IMR-90 (cell line): Measurements from ENCODE around the gene KCNG4. TPM values are rescaled to one million over a fixed set of nuclear protein-coding genes. Genes with fewer than 3 reads are reported as not detected.

Experiments used
- ATAC-seq: fragments of 200-7000 bp; cut with Tn5 transposase; 2 replicates; pipeline ENCODE4 v1.9.1; 2020; ENCODE audit warnings: low read depth, mild to moderate bottlenecking, moderate library complexity
- BruUV-seq: library from RNA; stranded (reverse); fragments of 400-500 nt; replicated peaks from 2 replicates; lab custom pipeline; 2021; lab: Mats Ljungman, UMichigan
- CTCF ChIA-PET: fragments of 300-600 bp; formaldehyde crosslinking; extraction: SDS; loops from one replicate; lab custom pipeline; 2021; ENCODE audit warnings: antibody characterized with exemption; lab: Yijun Ruan, JAX
- POLR2A ChIA-PET: fragments of 300-600 bp; sonication (Branson Sonifier 250); formaldehyde crosslinking; loops from one replicate; lab custom pipeline; 2022; ENCODE audit warnings: antibody characterized with exemption; ENCODE audit not compliant: unreplicated experiment; lab: Charles Lee
- DNase-seq: peaks from one replicate; pipeline ENCODE4 v3.0.0; 2013
- H2AFZ ChIP-seq: replicated peaks from 2 replicates; pipeline ENCODE3; 2013; ENCODE audit warnings: low read length, mild to moderate bottlenecking; ENCODE audit not compliant: poor library complexity
- H2AK5ac ChIP-seq: 2 replicates; pipeline ENCODE4 v1.6.1; 2013; ENCODE audit warnings: low read depth, low read length, inconsistent platforms
- H2AK9ac ChIP-seq: replicated peaks from 2 replicates; pipeline ENCODE3; 2013; ENCODE audit warnings: mild to moderate bottlenecking, low read depth, low read length, moderate library complexity; ENCODE audit not compliant: poor library complexity
- H2BK120ac ChIP-seq: 2 replicates; pipeline ENCODE4 v1.6.1; 2013; ENCODE audit warnings: low read depth, low read length, inconsistent platforms
- H2BK15ac ChIP-seq: 3 replicates; pipeline ENCODE4 v1.6.1; 2013; ENCODE audit warnings: low read depth, low read length, inconsistent platforms
- H2BK20ac ChIP-seq: 2 replicates; pipeline ENCODE4 v1.6.1; 2013; ENCODE audit warnings: low read depth, mild to moderate bottlenecking, inconsistent platforms, low read length, moderate library complexity
- H2BK5ac ChIP-seq: 2 replicates; pipeline ENCODE4 v1.6.1; 2013; ENCODE audit warnings: mild to moderate bottlenecking, low read depth, low read length, inconsistent platforms; ENCODE audit not compliant: poor library complexity, severe bottlenecking
- H3K14ac ChIP-seq: replicated peaks from 2 replicates; pipeline ENCODE4 v1.6.1; 2013; ENCODE audit warnings: low read depth, low read length, inconsistent platforms
- H3K18ac ChIP-seq: 2 replicates; pipeline ENCODE4 v1.6.1; 2013; ENCODE audit warnings: low read depth, low read length, control low read depth
- H3K23ac ChIP-seq: 2 replicates; pipeline ENCODE4 v1.6.1; 2013; ENCODE audit warnings: low read depth, low read length, inconsistent platforms
- H3K27ac ChIP-seq: 2 replicates; pipeline ENCODE4 v1.5.1; 2013; ENCODE audit warnings: mild to moderate bottlenecking, control low read depth, low read length; ENCODE audit not compliant: insufficient read depth
- H3K27me3 ChIP-seq: 2 replicates; pipeline ENCODE4 v1.6.1; 2013; ENCODE audit warnings: low read length; ENCODE audit not compliant: control insufficient read depth, insufficient read depth
- H3K36me3 ChIP-seq: 2 replicates; pipeline ENCODE4 v1.6.1; 2013; ENCODE audit warnings: low read length, mixed read lengths; ENCODE audit not compliant: control insufficient read depth, insufficient read depth
- H3K4ac ChIP-seq: 2 replicates; pipeline ENCODE4 v1.6.1; 2013; ENCODE audit warnings: low read depth, low read length, inconsistent platforms
- H3K4me1 ChIP-seq: 2 replicates; pipeline ENCODE4 v1.6.1; 2013; ENCODE audit warnings: low read length, mixed read lengths; ENCODE audit not compliant: control insufficient read depth, insufficient read depth
- H3K4me2 ChIP-seq: 2 replicates; pipeline ENCODE4 v1.6.1; 2013; ENCODE audit warnings: low read depth, mild to moderate bottlenecking, control low read depth, low read length, moderate library complexity
- H3K4me3 ChIP-seq: 2 replicates; pipeline ENCODE4 v1.5.1; 2013; ENCODE audit warnings: low read depth, mild to moderate bottlenecking, control low read depth, low read length, moderate library complexity; ENCODE audit not compliant: insufficient read depth
- H3K56ac ChIP-seq: 2 replicates; pipeline ENCODE4 v1.6.1; 2013; ENCODE audit warnings: low read length, inconsistent platforms; ENCODE audit not compliant: insufficient read depth; ENCODE audit errors: extremely low read depth
- H3K79me1 ChIP-seq, 2 experiments: 2 replicates each; pipeline ENCODE4 v1.6.1; 2013; ENCODE audit warnings: low read length in 2 of 2, inconsistent platforms in 1 of 2, low read depth in 1 of 2
- H3K9ac ChIP-seq: 2 replicates; pipeline ENCODE4 v1.6.1; 2013; ENCODE audit warnings: low read depth, low read length, control low read depth
- H3K9me1 ChIP-seq: 2 replicates; pipeline ENCODE4 v1.6.1; 2013; ENCODE audit warnings: low read length, inconsistent platforms; ENCODE audit not compliant: insufficient read depth
- H3K9me3 ChIP-seq: 2 replicates; pipeline ENCODE4 v1.6.1; 2013; ENCODE audit warnings: low read length; ENCODE audit not compliant: control insufficient read depth, insufficient read depth
- H4K20me1 ChIP-seq: 2 replicates; pipeline ENCODE4 v1.6.1; 2013; ENCODE audit warnings: low read length, inconsistent platforms; ENCODE audit not compliant: insufficient read depth
- H4K5ac ChIP-seq: 2 replicates; pipeline ENCODE4 v1.6.1; 2013; ENCODE audit warnings: mild to moderate bottlenecking, low read depth, low read length, control low read depth
- H4K8ac ChIP-seq, 2 experiments: 2 replicates each; pipeline ENCODE4 v1.6.1; 2013; ENCODE audit warnings: low read depth in 2 of 2, low read length in 2 of 2, control low read depth in 1 of 2, inconsistent platforms in 1 of 2
- H4K91ac ChIP-seq: 2 replicates; pipeline ENCODE4 v1.6.1; 2013; ENCODE audit warnings: low read depth, low read length, inconsistent platforms; ENCODE audit not compliant: insufficient read depth
- BHLHE40 ChIP-seq: fragments of 150-350 bp; IDR thresholded peaks from 2 replicates; pipeline ENCODE4 v1.6.1; 2016; ENCODE audit warnings: mild to moderate bottlenecking, low read depth, low read length
- CEBPB ChIP-seq: IDR thresholded peaks from 2 replicates; pipeline ENCODE4 v1.6.1; 2012; ENCODE audit warnings: low read depth, low read length, improper control_type of control experiment
- CHD1 ChIP-seq: IDR thresholded peaks from 2 replicates; pipeline ENCODE4 v1.6.1; 2012; ENCODE audit warnings: low read depth, low read length, improper control_type of control experiment
- CTCF ChIP-seq: conservative IDR thresholded peaks from 2 replicates; pipeline ENCODE4 v1.5.1; 2012; ENCODE audit warnings: mild to moderate bottlenecking, low read depth, low read length, improper control_type of control experiment
- FOS ChIP-seq: fragments of 150-350 bp; IDR thresholded peaks from 2 replicates; pipeline ENCODE4 v1.6.1; 2016; ENCODE audit warnings: low read depth, low read length
- MAFK ChIP-seq: IDR thresholded peaks from 2 replicates; pipeline ENCODE4 v1.6.1; 2012; ENCODE audit warnings: low read depth, low read length, improper control_type of control experiment
- MAZ ChIP-seq: IDR thresholded peaks from 2 replicates; pipeline ENCODE4 v1.6.1; 2012; ENCODE audit warnings: low read depth, mild to moderate bottlenecking, low read length, improper control_type of control experiment, moderate library complexity, borderline replicate concordance
- MXI1 ChIP-seq: IDR thresholded peaks from 2 replicates; pipeline ENCODE4 v1.6.1; 2012; ENCODE audit warnings: low read depth, mild to moderate bottlenecking, low read length, moderate library complexity, borderline replicate concordance
- POLR2A ChIP-seq: IDR thresholded peaks from 2 replicates; pipeline ENCODE4 v1.6.1; 2012; ENCODE audit warnings: mild to moderate bottlenecking, low read depth, low read length
- RAD21 ChIP-seq: IDR thresholded peaks from 2 replicates; pipeline ENCODE4 v1.6.1; 2012; ENCODE audit warnings: low read length, improper control_type of control experiment
- RCOR1 ChIP-seq: IDR thresholded peaks from 2 replicates; pipeline ENCODE4 v1.6.1; 2012; ENCODE audit warnings: mild to moderate bottlenecking, low read length, improper control_type of control experiment; ENCODE audit not compliant: insufficient replicate concordance
- RFX5 ChIP-seq: IDR thresholded peaks from 2 replicates; pipeline ENCODE4 v1.8.0; 2012; ENCODE audit warnings: low read depth, mild to moderate bottlenecking, low read length, moderate library complexity
- SMC3 ChIP-seq: fragments of 150-350 bp; IDR thresholded peaks from 2 replicates; pipeline ENCODE4 v1.6.1; 2016; ENCODE audit warnings: low read depth, mild to moderate bottlenecking, antibody characterized with exemption, low read length, moderate library complexity
- WGBS, 2 experiments: methylation state at CpG; one replicate each; pipeline versions ENCODE4 v1.1.5 to v1.1.7; 2013; ENCODE audit warnings: missing lambda C conversion rate in 2 of 2; ENCODE audit not compliant: insufficient read length in 1 of 2; ENCODE audit errors: extremely low coverage in 2 of 2; 5-methylcytosine and 5-hydroxymethylcytosine counted together
- dilution Hi-C: fragments of 300-500 bp; cut with HindIII; formaldehyde crosslinking; loops from one replicate; pipeline ENCODE4 v1.14.3; 2018; ENCODE audit warnings: low sequenced_read_pairs; ENCODE audit not compliant: unreplicated experiment
- in situ Hi-C: fragments of 300-500 bp; cut with MboI; formaldehyde crosslinking; loops from 3 replicates; pipeline ENCODE4 v1.14.3; 2019; ENCODE audit warnings: low sequenced_read_pairs, inconsistent platforms, mixed read lengths
- intact Hi-C: fragments of 100-400 bp; cut with micrococcal nuclease; formaldehyde crosslinking; loops from 2 replicates; pipeline ENCODE4 v1.10.0; 2022
- polyA plus RNA-seq, 3 experiments: library from polyadenylated mRNA; depleted of rRNA; stranded (reverse); fragments of >200 nt; gene quantifications; 2 replicates each; pipeline ENCODE4 v1.2.3, GENCODE V29; 2012; ENCODE audit warnings: low replicate concordance in 1 of 3
- total RNA-seq: library from RNA; depleted of rRNA; stranded (reverse); fragments of >200 nt; gene quantifications from 2 replicates; pipeline ENCODE4 v1.2.3, GENCODE V29; 2012
- TF ChIP-seq, protein P1 (sequence below): fragments of 150-350 bp; IDR thresholded peaks from 2 replicates; pipeline ENCODE4 v1.6.1; 2016; ENCODE audit warnings: low read depth, mild to moderate bottlenecking, low read length, moderate library complexity, borderline replicate concordance

The KCNG4 gene
- total and polyA plus RNA-seq, 2 of the 4 experiments (the other 2 are of a cell fraction) = not detected

- no peak overlapping the region for H3K56ac ChIP-seq
- ChIA-PET POLR2A (no interaction called here), CTCF (no interaction called here)
- TF ChIP-seq RAD21 (no peak), MAFK (no peak), CTCF (no peak), MAZ (no peak), CHD1 (no peak), RCOR1 (no peak), CEBPB (no peak), FOS (no peak), RFX5 (no peak), MXI1 (no peak), SMC3 (no peak), POLR2A (no peak), BHLHE40 (no peak)
- TF ChIP-seq, protein P1, sequence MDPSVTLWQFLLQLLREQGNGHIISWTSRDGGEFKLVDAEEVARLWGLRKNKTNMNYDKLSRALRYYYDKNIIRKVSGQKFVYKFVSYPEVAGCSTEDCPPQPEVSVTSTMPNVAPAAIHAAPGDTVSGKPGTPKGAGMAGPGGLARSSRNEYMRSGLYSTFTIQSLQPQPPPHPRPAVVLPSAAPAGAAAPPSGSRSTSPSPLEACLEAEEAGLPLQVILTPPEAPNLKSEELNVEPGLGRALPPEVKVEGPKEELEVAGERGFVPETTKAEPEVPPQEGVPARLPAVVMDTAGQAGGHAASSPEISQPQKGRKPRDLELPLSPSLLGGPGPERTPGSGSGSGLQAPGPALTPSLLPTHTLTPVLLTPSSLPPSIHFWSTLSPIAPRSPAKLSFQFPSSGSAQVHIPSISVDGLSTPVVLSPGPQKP = no peak
- WGBS, 2 experiments = no CpG with 5 or more reads among the region's 4 CpGs
- ATAC-seq = no peak
- H2BK120ac ChIP-seq = no peak overlapping the region
- H3K4me1 ChIP-seq = no peaks in the 10 kb centered on the region
- H3K14ac ChIP-seq = no peak overlapping the region
- H3K18ac ChIP-seq = no peak overlapping the region
- H2AK5ac ChIP-seq = no peak overlapping the region
- in situ Hi-C loops (no loop called here), dilution Hi-C loops (no loop called here), intact Hi-C loops (no loop called here)
- peaks cover 66% of the 10 kb centered on the region for H3K27me3 ChIP-seq
- H3K36me3 ChIP-seq = no peaks in the 10 kb centered on the region
- no peak overlapping the region for H4K91ac ChIP-seq
- no peaks in the 10 kb centered on the region for H3K79me1 ChIP-seq
- no peak overlapping the region for H4K8ac ChIP-seq
- peaks cover 8% of the 10 kb centered on the region for H3K9me3 ChIP-seq
- no peak overlapping the region for H3K23ac ChIP-seq
- H3K9ac ChIP-seq = no peak overlapping the region
- H3K9me1 ChIP-seq = no peaks in the 10 kb centered on the region
- no TSS peak for BruUV-seq
- H2BK20ac ChIP-seq = no peak overlapping the region
- H3K27ac ChIP-seq = no peak overlapping the region
- no peak for DNase-seq
- no peak overlapping the region for H3K4ac ChIP-seq
- no peak overlapping the region for H2AK9ac ChIP-seq
- no peak overlapping the region for H2BK5ac ChIP-seq
- H4K20me1 ChIP-seq = no peaks in the 10 kb centered on the region
- no peak overlapping the region for H4K5ac ChIP-seq
- H3K4me3 ChIP-seq = no peak overlapping the region
- no peak overlapping the region for H2AFZ ChIP-seq
- H2BK15ac ChIP-seq = no peak overlapping the region
- no peak overlapping the region for H3K4me2 ChIP-seq
Observed at GRCh38 chr16:84253173-84253572, 13.4 kb upstream of the KCNG4 start.
